Mucosa of gallbladder (tissue), 1 donor: ENCODE measurements around the gene ALG1. TPM values are rescaled to one million over a fixed set of nuclear protein-coding genes. Genes with fewer than 3 reads are reported as not detected.
A peak's percentile ranks its signal among the peaks of the same experiment; 100 is the strongest.
"Not testable (repeated sequence)": the region's sequence is repeated elsewhere in the genome, so short reads cannot be mapped to it uniquely, and the experiment has no call there.

Source experiments
- DNase-seq: peaks from one replicate; pipeline ENCODE4 v3.0.0-alpha.2; 2020; ENCODE audit warnings: low spot score
- total RNA-seq: library from RNA; stranded (reverse); gene quantifications from one replicate; pipeline ENCODE4 v1.2.1, GENCODE V29; 2021
- donor health status: DM: no; HTN: no; CAD: no.

The ALG1 gene
- 26.2 TPM for total RNA-seq

- DNase-seq = peak; percentile 91
Measured at GRCh38 chr16:5071681-5072333, at the start of gene ALG1. Gene ALG1, plus strand, starts transcription at chr16:5071843. Its CDS starts 7 bp downstream, at chr16:5071850.

GRCh38 chr16:5022521-5022920 is 49.1 kb upstream of the ALG1 start:
- no peak for DNase-seq

- peak; percentile 17 for DNase-seq
Measured at GRCh38 chr16:5024632-5025031, 47.0 kb upstream of the ALG1 start.

- DNase-seq = no peak
Measured at GRCh38 chr16:5025171-5025632, 46.4 kb upstream of the ALG1 start.

- no peak for DNase-seq
Measured at GRCh38 chr16:5026664-5027063, 45.0 kb upstream of the ALG1 start.

GRCh38 chr16:5027086-5027485 is 44.6 kb upstream of the ALG1 start:
- DNase-seq = no peak

- no peak for DNase-seq
Measured at GRCh38 chr16:5027575-5028235, 43.9 kb upstream of the ALG1 start.

GRCh38 chr16:5028950-5029475 is 42.6 kb upstream of the ALG1 start:
- no peak for DNase-seq

GRCh38 chr16:5030251-5030870 is 41.3 kb upstream of the ALG1 start:
- no peak for DNase-seq

GRCh38 chr16:5031601-5032000 is 40.0 kb upstream of the ALG1 start:
- no peak for DNase-seq

- no peak for DNase-seq
Measured at GRCh38 chr16:5032748-5033167, 38.9 kb upstream of the ALG1 start.

- peak; percentile 92 for DNase-seq
Measured at GRCh38 chr16:5033256-5034166, 38.1 kb upstream of the ALG1 start, which contains the start of gene NAGPA. Gene NAGPA, minus strand, starts transcription at chr16:5033935. Its CDS starts 21 bp downstream, at chr16:5033914.

GRCh38 chr16:5034167-5034523 is 37.5 kb upstream of the ALG1 start:
- DNase-seq = no peak

- DNase-seq = no peak
Measured at GRCh38 chr16:5035909-5036227, 35.8 kb upstream of the ALG1 start.

GRCh38 chr16:5036228-5037156 is 35.2 kb upstream of the ALG1 start:
- DNase-seq = no peak

- no peak for DNase-seq
Measured at GRCh38 chr16:5040451-5040850, 31.2 kb upstream of the ALG1 start.

- no peak for DNase-seq
Measured at GRCh38 chr16:5041600-5042133, 30.0 kb upstream of the ALG1 start.

GRCh38 chr16:5042574-5043171 is 29.0 kb upstream of the ALG1 start:
- no peak for DNase-seq

GRCh38 chr16:5044011-5044540 is 27.6 kb upstream of the ALG1 start:
- no peak for DNase-seq

- DNase-seq = not testable (repeated sequence)
Measured at GRCh38 chr16:5044581-5044980, 27.1 kb upstream of the ALG1 start.
